ENCODE data around the gene OR10A3.
A peak's percentile ranks its signal among the peaks of the same experiment; 100 is the strongest.

OR10A3 gene

DNA sequence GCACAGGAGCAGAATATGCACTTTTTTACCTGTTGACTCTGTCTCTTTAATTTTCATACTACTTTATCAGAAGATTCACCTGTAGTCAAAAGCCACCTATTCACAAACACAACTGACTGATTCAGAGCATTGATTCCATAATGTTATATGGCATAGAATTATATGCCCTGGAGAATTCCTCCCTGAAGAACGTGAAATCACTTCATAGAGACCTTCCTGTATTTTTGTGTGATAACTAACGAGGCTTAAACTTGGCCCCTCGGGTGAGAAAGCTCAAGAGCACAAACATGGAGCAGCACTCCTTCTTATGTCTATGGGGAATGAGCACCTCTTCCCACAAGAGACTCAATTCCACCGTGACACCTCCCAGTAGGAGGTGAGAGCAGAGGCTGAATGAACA is 10.3 kb downstream of the OR10A3 start, which contains the start of gene OR10A6:
OR10A6 (minus strand) TSS at position 101 of the 400 bp plus-strand sequence. CDS start 2,606 bp downstream, outside the sequence.
- DNase-seq = no peak

DNA sequence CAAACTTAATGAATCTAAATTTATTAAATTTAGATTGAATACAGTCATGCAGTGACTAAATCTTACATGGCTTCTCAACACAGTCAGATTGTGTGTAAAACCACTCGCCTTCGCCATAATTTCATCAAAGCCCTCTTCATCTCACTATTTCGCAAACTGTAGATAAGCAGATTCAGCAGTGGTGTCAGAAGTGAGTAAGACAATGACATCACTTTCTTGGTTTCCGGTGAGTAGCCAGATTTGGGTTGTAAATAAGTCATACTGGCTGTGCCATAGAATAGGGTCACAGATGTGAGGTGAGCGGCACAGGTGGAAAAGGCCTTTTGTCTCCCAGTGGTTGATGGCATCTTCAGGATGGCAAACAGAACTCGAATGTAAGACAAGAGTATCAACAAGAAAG is 13.9 kb downstream of the OR10A3 start:
- no peak for DNase-seq

DNA sequence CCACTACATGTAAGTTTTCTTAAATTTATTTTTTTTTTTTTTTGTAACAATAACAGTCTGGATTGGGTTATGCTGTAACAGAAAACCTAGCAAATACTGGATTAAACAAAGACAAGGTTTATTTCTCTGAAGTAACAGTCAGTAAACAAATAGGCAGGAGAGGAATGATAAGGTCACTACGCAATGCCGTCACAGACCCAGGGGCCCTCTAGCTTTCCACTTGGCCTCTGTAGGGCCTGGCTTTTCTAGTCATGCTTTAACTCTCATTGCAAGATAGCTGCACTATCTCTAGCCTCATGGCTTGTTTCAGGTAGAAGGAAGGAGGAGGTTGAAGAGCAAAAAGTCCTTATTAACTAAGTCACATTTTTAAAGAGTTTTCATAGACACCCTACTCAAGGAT is 17.0 kb downstream of the OR10A3 start:
- no peak for DNase-seq

DNA sequence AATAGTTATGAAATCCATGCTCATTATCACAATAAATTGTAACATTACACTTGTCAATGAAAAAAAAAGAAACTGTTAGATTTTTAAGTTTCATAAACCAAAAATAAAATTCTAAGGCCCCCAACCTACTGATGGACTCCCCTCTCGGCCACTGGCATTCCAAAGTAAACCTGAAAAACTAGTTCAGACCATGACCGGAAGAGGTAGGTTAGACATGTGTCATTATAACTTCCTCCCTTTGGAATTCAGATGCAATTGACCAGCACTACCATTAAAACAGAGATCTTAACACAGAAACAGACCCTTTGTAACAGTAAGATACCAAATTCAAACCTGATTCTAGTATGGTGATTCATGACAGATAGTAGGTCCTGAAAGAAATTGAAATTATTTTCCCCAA is 23.4 kb downstream of the OR10A3 start:
- DNase-seq = no peak

DNA sequence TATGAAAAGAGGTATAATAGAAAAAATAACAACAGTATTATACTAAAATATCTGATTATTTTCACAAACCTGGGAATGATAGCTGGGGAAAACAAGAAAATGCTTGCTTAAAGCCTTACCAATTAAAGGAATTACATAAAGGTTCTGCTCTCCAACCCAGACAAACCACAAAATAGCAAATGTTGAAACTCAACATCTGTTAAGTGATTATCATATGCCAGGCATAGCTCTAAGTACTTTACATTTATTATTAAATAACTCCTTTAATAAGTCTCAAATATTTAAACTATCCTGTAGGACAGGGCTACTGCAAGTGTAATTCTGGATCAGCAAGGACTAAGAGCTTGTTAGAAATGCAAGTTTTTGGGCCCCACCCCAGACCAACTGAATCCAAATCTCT is 30.5 kb downstream of the OR10A3 start:
- DNase-seq = no peak

DNA sequence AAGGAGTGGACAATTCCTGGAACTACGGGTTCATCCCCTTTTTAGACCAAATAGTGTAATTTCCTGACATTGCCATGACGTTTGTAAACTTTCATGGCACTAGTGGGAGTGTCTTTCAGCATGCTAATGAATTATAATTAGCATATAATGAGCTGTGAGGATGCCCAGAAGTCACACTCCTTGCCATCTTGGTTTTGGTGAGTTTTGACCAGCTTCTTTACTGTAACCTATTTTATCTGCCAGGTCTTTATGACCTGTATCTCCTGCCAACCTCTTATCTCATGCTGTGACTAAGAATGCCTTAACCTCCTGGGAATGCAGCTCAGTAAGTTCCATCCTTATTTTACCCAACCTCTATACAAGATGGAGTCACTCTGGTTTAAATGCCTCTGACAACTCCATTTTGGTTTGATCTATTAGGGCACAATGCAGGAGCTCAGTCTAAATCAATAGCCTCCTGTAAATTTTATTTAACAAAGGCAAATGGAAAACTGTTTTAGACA is 31.2 kb downstream of the OR10A3 start:
- DNase-seq = no peak

DNA sequence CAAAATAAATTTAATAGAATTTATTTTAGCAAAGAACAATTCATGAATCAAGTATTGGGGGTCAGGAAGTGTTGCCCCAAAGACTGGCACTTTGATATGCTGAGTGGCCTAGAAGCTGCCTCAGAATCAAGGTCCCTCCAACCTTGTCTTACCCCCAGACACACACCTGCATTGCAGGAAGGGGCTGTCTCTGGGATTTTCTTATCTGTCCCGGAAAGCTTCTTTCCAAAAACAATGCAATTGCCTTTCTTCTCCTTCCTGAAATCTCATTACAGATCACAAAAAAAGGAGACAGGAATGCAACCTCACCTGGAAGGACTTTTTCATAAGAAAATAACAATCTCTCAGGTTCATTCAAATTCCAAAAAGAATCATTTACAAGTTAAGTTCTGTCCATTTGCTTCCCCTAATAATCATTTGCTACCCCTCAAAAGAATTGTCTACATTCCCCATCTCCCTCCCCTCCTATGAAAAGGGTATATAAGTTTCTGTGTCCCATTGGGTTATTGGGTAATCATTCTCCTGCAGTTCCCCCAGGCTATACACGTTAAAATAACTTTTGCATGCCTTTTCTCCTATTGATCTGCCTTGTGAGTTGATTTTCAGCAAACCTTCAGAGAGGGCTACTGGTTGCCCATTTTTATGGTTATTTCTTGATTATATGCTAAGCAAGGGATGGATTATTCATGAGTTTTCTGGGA is 31.8 kb downstream of the OR10A3 start:
- DNase-seq = no peak

DNA sequence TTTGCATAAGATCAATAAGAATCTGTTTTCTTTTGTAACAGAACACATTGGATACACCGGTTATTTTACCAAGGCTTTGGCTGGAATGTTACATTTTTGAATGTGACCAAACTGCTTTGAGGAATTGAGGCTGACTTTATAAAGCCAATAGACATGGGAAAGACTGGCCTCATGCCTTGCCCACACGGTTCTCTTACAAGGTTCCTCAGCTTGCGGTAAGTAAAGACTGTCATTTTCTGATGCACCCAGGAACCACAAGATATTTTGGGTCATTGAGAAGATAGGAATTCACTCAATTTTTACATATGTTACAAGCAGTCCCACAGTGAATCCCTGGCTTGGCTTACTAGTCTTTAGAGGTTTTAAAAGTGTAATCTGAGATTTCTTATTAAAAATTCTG is 34.4 kb downstream of the OR10A3 start:
- DNase-seq = no peak

DNA sequence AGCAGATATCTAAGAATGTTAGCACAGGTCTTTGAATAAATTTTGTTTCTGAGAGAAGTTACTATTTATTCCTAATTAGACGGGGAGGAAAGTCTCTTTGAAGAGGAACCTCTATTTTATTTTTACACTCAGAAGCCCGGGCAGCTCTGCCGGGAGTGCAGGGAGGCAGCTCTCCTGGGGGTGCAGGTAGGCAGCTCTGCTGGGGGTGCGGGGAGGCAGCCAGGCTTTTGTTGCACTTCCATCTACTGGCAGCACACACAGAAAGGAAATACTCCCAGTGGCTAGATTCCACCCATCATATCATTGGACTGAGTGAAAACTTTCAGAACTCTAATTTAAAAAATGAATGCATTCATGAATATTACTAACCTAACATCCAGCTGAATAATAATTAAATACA is 35.0 kb downstream of the OR10A3 start:
- no peak for DNase-seq

DNA sequence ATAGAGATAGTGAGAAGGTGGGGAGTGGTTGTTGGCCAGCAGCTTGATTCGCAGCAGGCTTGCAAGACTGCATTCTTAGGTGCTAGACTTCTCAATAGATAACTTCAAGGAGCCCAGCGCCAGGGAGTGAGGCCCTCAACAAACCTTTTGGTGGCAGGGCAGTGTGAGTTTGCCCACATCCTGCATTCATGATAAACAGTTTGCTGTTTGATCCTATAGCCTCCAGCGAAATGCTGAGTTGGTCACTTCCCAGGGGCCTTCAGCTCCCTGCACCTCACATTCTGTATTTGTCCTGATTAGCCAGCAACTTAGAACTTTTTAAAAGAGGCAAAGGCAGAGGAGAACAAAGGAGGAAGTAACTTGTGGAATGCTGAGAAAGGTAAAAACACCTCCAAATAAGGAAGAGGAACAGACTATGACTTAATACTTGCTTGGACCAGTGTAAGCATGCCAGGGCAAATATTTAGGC is 35.5 kb downstream of the OR10A3 start:
- DNase-seq = no peak

DNA sequence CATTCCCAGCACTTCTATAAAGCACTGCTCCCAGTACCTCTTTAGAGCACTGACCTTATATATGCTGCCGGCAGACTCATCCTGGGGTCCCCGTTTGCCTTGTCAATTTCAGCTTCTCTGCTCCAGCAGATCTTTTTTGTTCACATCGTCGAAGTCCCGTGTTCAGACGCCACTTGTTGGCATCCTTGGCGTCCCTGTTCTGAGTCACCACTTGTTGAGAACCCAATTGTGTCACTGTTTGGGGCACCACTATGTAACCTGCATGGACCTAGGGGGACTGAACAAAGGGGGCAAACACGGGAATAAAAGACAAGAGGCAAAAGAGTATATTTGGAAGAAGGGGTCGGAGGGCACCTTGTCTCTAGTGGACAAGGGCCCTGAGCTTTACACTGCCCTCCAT is 36.0 kb downstream of the OR10A3 start:
- DNase-seq = no peak

DNA sequence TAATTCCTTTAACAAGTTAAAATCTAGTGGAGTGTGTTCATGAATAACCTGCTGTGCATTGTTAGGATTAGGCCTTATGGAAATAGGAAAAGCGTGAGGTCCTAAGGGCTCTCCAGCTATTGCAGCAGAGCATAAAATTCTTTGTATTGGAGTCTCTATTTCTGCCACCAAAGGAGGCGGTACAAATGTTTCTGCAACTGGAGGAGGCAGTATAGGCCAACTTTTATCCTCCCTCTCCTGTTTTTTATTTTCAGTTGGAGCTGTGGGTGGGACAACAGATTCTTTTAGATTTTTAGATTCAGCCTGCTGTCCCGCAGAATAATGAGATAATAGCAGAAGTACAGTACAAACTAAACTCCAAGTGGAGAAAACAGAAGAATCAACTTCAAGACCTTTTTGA is 36.6 kb downstream of the OR10A3 start:
- DNase-seq = no peak

DNA sequence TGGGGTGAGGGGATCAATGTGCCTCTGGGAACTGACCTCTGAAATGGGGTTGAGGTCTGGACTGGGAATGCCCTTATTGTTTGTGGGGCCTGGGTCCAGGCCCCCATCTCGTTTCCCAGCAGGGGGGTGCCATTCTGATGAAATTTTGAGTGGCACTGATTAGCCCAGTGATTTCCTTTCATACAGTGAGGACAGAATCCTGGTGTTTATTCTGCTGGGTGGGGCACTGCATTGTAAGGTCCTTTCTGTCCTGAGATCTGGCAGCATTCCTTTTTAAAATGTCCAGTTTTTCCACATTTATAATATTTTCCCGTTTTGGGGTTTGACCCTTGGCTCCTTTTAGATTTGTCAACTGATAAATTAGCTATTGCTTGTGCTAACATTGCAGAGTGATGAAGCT is 37.6 kb downstream of the OR10A3 start:
- DNase-seq = no peak

DNA sequence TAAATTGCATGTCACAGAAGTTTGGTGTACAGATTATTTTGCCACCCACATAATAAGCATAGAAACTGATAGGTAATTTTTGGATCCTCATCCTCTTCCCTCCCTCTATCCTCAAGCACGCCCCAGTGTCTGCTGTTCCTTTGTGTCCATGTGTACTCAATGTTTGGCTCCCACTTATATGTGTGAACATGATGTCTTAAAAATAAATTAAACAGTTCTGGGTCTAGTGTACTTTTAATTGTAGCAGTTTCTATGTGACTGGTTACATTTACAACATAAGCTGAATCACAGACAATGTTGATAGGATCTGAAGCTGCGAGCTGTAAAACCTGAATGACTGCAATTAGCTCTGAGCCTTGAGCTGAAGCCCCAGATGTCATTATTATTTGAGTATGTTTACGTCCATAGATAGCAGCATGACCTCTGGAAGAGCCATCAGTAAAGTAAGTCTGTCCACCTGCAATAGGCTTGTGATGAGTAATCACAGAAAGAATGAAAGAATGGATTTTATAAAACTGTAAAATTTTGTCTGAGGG is 40.1 kb downstream of the OR10A3 start:
- DNase-seq = no peak

DNA sequence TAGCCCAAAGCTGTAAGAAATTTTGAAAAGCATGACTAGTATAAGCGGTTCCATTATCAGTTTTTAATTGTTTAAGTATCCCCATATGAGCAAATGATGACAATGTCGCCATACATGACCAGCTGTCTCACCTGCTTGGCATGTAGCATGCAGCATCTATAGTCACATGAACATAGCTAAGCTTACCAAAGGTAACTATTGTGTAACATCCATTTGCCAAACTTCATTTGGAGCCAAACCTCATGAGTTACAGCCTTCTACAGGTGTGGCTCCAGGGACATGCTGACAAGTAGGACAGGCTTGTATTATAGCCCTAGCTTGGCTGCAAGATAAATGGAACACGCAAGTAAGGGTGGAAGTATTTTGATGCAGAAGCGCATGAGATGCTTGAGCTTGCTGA is 40.8 kb downstream of the OR10A3 start:
- no peak for DNase-seq

DNA sequence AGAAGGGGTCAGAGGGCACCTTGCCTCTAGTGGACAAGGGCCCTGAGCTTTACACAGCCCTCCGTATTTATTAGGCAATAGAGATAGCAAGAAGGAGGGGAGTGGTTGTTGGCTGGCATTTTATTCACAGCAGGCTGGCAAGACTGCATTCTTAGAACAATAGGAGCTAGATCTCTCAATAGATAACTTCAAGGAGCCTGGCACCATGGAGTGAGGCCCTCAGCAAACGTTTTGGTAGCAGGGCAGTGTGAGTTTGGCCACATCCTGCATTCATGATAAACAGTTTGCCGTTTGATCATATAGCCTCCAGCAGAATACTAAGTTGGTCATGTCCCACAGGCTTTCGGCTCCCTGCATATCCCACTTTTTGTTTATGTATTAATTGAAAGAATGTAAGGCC is 42.1 kb downstream of the OR10A3 start:
- no peak for DNase-seq

DNA sequence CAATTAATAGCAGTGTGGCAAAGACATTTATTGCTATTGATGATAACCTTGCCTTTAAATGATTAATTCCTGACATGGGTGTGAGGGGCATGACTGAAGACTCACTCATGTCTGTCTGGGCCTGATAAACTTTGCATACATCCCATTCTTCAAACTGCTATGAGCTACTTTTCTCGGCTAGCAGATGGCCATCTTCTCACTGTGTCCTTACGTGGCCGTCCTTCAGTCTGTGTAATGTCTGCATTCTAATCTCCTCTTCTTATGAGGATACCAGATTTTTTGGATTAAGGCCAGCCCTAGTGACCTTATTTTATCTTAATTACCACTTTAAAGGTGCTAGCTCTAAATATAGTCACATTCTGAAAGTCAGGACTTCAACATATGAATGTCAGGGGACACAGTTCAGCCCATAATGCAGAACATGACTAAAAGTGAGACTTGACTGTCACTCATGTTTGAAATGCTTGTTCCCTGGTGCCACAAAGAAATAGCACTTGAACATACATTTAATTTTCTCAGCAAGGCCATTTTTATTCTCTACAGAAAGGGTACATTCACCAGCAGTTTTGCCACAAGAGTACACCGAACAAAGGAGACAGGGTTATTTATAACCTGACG is 42.7 kb downstream of the OR10A3 start:
- DNase-seq = no peak

DNA sequence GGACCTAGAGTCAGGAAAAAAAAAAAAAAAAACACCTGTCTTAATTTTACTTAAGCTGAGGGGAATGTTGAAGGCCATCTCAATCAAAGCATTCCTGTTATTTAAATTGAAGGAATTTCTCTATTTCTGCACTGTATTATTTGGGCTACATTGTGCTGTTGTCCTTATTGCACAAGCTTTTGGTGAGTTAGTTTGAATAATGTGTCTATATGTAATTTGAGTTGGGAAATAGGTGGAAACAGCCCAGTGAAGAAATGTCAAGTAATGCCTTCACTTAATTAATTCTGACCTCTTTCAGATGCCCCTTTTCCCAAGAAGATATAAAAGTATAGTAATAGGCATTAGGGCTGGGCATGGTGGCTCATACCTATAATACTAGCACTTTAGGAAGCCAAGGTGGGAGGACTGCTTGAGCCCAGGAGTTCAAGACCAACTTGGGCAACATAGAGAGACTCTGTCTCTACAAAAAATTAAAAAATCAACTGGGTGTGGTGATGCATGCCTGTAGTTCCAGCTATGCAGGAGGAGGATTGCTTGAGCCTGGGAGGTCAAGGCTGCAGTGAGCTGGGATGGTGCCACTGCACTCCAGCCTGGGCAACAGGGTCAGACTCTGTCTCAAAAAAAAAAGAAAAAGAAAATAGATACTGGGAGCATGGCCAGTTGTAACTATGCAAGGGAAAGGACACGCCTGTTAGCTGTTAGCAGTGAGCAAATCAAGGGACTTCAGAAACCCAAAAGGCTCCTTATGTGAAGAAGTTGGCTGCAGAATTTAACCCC is 45.3 kb downstream of the OR10A3 start:
- DNase-seq = no peak

DNA sequence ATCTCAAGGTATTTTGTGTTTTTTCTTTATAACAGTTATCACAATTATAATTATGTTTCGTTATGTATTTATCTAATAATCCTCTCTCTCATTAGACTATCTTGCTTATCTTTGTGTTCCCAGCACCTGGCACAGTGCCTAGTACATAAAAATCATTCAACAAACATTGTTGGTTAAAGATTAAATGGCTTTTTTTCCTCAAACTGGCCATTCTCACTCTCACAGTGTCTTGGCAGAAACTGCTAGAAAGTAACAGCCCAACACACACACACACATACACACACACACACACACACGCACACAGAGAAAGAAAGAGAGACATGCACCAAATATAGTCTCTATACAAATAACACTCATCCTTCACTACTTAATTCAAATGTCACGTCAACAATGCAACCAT is 47.3 kb downstream of the OR10A3 start:
- no peak for DNase-seq

DNA sequence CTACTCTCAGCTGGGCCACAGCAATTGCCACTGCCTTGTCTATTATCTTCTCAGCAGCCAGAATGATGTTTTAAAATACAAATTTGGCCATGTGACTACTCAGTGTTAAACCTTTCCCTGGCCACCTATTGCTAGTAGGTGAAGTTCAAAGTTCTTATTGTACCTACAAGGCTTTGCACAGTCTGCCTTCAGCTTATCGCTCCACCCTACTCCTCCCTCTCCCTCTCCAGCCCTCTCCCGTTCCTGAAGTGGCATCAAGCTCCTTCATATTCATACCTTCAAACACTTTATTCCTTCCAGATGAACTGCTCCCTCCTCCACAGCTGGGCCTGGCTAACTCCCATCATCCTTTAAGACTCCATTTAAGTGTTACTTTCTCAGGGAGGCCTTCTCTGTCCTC is 47.7 kb downstream of the OR10A3 start:
- no peak for DNase-seq

DNA sequence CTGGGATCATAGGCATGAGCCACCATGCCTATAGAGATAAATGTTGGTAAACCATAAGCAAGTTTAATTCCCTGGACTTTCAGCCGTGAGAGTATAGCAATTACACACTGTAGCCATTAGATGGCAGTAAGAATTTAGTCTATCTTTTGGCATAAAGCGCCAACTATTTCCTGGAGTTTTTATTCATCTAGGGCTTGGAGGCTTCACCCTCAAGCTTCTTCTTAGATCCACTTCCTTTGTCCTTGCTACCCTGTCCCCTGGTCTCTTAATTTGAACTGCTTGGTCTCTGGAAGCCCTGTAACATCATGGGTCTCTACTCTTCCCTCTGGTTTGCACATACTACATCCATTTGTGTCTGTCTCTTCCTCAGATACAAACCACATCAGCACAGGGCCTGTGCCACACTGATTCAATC is 48.7 kb downstream of the OR10A3 start:
- peak in 1 of 2 donors; percentile 58 for DNase-seq

DNA sequence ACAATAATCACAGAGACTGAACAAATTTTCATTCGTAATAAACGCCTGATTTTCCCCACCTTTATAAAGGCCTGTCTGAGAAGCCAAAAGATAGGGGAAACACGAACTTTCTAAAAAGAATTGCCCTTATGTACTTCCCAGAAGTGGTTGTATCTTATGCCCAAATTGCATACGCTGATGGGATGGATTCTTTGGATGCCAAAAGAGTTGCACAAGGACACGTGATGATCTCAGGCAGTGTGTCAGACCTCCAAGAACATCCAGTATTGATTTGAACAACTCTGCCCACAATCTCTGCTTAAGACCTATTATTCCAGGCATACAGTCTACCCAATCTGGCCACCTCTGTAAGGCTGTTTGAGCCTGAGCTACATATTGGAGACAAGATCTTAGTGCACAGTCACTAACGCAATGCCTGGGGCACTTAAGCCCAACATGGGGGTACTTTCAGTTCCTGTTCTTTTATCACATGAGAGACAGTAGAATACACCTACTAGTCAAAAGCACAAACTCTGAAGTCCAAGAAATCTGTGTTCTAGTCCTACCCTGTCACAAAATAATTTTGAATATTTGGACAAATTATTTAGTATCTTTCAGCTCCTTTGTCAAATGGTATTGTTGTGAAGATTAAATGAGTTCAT is 49.3 kb downstream of the OR10A3 start:
- no peak for DNase-seq

Data from CD4-positive, alpha-beta T cell treated with Interferon alpha-2 for 1 hour (primary cell).